ENCODE measurements around the gene OSM.

The OSM gene

DNA sequence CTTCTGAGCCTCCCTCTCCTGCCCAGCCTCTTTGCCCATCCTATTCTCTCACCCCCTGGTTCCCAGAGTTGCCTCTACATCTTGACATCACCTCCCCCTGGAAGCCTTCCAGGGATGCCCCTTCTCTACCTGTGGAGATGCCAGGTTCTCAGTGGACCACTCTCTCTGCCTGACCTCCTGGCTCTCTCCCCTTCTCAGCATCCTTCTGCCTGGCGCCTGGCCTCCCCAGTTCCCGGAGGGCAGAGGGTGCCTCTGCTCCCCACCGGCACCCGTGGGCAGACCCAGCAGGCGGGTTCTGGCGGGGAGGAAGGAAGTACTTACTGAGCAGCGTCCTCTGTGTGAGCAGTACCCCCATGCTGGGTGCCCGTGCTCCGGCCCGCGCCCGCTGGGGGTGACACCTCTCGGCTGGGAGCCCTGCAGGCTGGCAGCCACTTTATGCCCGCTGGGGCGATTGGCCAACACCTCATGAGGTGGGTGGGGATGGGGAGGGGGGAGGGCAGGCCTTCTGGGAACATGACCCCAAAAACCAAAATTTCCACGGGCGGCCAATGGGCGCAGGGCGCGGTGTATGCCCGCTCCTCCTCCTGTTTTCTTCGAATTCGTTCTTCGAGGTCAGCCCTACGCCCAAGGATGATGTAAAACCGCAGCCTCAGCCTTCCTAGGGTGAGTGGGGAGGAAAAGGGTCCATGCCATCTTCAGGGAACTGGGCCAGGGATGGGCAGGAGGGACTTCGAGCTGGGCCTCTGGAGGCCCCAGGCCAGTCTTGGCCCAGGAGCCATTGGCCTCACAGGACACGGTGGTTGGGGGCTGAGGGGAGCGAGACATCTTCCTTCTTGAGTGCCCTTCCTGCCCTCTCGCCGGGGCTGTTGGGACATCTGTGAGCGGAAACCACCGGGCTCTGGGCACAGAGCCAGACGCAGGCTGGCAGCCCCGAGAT, at the start of gene OSM:
Gene OSM, minus strand, starts transcription at position 407 of the 937 bp plus-strand sequence. Its CDS starts 52 bp downstream, at position 355.
- DNase-seq = no peak

DNA sequence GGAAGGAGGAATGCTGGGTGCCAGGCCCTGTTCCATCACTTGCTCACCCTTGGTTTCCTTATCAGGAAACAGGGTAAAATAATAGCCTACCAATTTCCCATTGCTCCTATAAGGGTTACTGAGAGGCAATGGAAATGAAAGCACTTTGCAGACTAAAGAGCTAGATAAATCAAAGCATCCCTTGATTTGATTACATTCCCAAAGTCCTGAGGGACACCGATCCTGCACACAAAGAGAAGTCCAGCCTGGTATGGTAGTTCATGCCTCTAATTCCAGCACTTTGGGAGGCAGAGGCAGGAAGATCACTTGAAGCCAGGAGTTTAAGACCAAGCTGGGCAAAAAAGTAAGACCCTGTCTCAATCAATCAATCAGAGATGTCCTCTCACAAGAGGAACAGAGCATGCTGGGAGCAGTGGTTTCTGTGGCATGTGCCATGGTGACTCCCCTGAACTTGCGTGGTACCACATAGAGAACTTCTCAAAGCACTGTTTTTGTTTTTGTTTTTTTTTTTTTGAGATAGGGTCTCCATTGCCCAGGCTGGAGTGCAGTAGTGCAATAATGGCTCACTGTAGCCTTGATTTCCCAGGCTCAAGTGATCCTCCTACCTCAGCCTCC, 49.4 kb upstream of the OSM start:
- no peak for DNase-seq

DNA sequence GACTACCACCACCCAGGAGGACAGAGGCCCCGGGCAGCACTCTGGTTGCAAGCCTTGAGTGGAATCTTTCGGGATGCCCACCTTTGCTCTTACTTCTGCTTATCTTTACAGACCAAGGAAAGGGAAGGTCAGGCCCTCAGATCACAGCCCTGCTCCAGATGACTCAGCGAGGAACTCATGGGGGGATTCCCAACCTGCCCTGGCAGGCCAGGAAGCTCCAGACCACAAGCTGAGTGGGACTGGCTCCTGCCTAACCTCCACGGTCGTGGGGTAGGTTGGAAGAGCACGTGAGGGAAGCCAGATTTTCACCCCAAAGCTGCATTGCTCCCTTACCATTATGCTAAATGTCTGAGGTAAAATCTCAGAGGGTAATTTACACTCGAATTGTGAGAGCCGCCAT, 48.3 kb upstream of the OSM start:
- no peak for DNase-seq

DNA sequence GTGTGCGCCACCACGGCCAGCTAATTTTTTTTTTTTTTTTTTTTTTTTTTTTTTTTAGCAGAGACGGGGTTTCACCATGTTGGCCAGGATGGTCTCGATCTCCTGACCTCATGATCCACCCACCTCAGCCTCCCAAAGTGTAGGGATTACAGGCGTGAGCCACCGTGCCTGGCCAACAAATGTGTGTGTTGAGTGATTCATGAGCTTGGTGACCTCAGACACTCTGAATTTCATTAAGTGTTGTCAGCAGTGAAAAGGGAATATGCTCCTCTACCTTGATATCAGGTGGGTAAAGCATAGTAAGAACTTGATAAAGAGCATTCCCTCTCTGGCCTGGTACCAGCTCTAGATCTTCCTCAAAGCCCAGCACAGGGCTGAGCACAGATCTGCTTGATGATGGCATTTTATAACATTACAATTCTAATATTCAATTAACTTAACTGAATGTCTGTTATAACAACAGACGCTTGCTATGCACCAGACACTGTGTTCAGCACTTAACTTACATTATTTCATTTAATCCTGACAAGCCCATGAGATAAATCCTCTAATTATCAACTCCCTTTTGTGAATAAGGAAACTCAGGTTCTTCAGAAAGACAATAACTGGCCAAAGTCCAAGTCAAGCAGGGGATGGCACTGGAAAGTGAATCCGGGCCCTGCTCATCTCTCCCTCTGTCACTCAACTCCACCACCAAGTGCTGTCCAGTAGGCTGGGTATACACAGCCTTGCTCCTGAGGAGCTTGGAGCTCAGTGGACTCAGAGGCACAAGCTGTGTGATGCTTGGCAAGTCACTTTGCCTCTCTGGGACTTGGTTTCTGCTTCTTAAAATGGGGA, 47.1 kb upstream of the OSM start:
- DNase-seq = no peak

DNA sequence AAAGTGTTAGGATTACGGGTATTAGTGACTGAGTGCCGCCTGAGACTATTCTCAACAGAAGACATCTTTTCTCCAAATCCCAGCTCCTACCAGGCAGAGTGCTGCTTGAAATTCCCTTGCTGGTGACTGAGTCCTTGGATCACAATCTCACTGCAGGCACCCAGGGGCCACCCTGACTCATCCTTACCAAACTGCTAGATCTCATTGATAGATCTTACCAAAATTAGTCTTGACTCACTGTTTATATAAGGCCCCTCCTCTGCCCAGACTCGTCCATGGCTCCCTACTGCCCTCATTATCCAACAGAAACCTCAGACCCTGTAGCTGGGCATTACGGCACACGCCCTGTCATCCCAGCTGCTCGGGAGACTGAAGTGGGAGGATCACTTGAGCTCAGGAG, 45.4 kb upstream of the OSM start:
- DNase-seq = no peak

DNA sequence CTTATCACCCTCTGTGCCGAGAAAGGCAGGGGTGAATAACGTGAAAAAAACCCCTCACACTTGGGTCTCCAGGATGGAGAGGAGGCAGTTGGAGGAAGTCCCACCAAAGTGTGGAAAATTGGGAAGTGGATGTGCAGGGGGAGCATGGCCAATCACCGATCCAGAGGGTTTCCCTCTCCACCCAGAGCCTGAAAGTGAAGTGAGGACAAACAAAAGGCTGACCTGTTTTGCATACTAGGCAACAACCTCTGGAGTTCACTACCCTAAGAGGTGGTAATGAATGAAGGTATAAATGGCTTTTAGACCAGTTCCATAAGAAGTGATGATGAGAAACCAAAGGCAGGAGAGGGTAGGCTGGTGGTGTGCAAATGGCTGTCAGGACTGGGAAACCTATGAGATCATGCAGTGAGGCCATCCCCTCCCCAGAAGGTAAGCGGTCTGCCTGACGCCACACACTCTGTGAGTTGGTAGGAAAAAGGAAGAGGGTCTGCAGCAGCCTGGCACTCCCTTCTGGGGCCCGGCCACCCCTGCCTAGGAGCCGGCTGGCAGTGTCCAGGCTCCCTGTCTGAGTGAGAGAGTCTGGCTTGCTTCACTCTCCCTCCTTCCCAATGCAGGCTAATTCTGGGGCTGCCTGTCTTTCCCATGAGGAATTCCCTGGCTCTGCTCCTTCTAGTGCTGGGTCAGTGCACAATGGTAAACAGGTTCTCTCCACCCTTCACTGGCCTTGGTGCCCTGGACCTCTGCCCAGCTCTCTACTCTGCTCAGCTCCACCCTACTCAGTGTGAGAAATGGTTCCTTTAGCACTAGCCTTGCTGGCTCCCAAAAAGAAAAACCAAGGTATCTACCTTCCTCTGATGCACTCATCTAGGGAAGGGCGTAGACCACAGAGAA, 44.5 kb upstream of the OSM start:
- DNase-seq = no peak

DNA sequence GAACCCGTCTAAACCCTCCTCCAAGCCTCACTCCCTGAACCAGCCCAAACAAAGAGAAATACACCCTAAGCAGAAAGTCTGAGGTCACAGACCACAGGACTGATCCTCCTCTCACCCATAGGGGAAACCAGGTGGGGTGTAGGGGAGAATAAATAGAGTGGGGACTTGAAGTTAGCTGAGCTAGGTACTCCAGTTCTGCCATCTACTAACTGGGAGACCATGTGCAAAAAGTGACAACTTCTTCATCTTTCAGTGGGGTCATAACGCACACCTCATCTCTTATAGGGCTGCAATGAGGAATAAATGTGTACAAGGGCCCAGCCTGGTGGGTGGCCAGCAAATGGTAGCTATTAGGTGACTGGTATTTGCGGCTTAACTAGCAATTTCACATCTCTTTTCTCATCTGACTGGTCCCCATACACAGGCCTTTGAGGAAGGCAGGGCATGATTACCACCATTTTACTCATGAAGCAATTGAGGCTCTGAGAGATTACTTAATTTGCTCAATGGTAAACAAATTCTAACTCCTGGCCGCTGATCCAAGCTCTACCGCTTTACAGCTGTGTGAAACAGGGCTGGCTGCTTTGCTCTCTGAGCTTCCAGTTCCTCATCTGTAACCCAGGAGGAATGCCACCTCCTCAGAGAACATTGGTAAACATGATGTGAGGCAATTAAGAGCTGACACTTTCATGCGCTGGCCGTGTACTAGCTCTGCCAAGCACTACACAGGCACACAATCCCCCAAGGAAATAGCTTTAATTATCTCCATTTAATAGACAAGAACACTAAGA, 43.5 kb upstream of the OSM start:
- no peak for DNase-seq

DNA sequence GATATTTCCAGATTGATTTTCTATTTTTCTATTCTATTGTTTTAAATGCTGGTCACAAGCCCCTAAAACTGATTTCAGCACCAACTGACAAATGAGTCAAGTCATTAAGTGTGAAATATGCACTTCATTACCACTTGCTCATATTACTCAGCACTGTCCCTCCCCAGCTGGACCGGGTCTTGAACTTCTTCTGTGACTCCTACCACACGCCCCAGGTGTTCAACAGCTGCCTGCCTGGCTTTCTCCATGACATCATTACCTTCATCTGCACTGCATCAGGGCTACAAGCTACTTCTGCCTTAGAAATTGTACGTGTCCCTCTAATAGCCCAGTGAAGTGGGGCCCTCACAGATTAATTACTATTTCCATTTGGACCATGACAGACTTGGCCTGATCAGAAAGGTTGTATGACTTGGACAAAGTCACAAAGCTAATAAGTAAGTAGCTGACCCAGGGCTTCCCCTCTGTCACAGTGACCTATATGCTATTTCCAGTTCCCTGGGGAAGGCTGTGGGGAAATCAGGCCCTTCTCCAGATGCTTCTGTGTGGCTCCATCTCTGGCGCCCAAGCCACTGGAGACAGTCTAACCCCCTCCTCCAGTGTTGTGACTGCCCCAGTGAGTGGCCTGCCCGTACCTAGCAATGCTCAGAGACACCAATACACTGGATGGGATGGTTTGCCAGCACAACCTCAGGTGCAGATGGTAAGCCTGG, 42.0 kb upstream of the OSM start:
- no peak for DNase-seq

DNA sequence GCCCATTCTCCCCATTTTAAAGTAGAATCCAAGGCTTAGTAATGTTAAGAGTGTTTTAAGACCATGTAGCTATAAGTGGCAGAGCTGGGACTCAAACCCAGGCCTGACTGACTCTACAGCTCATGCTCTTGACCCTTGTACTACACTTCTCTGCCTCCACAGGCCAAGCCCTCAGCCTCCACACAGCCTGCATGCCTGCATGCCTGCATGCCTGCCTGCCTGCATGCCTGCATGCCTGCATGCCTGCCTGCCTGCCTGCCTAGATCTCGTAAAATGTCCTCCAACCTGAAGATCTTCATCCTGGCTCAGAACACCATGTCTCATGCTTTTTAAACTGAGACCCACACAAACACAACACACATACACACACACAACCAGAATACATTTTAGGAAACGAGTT, 41.4 kb upstream of the OSM start:
- no peak for DNase-seq

DNA sequence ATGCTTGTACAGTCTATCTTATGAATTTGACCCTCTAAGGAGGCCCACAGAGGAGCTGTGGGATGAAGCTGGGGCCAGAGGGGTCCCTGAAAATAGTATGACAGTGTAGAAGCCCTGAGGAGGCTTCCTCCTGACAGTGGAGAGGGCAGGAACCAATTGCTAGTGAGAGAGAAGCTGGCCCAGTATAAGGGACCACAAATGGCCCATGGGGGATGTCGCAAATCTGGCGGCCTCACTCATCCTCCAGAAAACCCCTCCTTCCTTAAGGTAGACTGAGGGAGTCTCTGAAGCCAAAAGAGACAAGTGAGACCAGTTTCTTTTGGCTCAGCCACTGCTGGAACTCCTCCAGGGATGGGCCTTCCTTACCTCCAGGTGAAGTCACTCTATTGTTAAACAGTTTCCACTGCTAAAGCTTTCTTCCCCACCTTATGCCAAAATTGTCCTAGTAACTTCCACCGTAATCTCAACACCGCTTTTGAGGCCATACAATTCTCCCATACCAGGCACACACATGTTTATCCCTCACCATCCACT, 40.5 kb upstream of the OSM start:
- no peak for DNase-seq

DNA sequence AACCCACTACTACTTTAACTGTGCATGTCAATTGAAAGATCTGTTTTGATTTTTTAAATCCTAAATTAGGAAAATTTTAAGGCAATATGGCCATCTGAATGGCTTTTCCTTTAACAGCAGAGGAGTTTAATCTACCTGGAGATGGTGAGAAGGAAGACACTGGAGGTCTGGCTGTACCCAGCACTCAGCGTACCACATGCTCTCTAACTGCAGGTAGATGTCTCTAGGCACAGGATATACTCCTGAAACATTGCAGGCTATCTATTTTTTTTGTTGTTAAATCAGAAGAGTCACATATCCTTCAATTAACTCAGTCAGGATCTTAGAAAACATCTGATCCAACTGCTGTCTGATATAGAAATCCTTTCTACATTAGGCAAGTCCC, 40.0 kb upstream of the OSM start:
- no peak for DNase-seq

DNA sequence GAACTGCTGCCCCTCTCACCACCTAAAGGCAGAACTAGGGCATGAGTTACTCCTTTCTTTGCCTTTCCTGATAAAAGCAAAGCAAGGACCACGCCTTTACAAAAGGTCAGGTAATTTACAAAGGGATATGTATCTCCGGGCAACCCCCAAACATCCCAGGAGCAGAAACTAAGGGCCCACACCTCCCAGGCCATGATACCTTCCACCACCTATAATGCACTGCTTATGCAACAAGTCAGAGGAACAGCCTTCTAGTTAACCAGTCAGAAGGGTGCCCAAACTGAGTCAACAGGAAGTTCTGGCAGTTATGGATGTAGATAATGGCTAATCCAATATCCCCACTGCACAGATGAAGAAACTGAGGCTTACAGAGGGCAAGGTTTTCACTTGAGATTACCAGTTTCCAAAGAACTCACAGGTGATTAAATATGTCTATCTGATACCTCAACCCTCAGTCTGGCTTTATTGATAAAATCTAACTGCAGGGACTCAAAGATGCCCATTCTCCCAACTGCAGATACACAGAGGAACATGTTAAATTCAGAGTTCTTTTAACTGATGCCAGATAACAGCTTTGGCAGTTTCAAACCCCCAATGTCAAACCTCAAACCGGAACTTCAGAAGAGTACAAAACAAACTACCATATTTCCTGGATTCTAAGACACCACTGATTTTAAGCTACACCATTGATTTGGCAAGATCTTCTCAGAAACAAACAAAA, 39.4 kb upstream of the OSM start:
- DNase-seq = no peak

DNA sequence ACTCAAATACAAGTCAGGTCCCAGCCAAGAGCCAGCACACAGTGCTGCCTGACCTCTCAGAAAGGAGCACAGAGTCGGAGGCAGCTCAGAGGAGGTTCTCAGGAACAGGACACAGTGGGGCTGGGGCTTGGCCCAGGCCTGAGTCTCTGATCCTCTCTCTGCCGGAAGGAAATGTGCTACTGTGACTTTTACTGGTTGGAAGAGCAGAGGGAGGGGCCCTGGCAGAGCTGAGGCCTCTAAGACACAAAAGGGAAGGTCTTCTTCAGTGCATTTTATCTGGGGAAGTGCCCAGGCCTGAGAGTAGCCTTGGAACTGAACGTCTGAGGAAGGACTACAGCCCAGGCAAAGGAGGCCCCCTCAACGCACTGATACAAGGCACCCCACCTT, 38.9 kb upstream of the OSM start:
- DNase-seq = no peak

DNA sequence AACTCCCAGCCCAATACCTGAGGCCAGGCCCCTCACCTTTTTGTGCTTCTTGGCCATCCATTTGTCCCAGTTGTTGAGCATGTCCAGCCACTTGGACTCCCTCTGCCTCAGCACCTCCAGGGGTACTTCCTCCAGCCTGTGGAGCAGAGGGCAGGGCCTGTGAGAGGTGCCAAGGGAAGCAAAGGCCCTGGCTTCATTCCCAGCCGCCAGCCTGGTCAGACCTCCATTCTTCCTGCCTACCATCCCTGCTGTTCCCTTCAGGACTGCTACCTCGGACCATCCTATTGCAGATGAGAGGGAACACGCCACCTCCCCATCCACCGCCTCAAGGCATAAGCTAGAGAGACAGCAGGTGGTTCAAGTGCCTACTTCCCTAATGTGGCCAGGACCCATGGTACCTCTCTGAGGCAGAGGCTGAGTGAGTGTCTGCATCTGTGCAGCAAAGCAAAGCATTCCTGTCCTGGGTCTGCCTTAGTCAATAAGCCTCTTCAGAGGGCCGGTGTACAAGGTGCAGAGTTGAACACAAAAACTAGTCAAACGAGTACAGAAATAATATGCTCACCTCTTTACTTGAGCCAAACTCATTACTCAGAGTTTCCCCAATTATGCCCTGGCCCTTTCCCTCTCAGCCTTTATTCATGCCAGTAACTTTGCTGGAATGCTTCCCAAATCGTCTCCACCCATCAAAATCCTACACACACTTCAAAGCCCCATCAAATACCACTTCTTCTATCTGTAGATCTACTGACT, 38.0 kb upstream of the OSM start:
- no peak for DNase-seq

DNA sequence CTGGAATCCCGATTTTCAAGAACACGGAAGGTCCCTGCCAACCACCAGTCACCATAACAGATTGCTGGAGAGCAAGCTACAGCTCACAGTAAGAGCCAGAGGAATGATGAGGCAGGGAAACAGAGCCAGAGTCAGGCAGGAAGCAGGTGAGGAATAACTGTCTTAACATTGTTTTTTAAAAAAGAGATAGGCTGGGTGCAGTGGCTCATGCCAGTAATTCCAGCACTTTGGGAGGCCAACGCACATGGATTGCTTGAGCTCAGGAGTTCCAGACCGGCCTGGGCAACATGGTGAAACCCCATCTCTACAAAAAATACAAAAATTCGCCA, 36.1 kb upstream of the OSM start:
- no peak for DNase-seq

DNA sequence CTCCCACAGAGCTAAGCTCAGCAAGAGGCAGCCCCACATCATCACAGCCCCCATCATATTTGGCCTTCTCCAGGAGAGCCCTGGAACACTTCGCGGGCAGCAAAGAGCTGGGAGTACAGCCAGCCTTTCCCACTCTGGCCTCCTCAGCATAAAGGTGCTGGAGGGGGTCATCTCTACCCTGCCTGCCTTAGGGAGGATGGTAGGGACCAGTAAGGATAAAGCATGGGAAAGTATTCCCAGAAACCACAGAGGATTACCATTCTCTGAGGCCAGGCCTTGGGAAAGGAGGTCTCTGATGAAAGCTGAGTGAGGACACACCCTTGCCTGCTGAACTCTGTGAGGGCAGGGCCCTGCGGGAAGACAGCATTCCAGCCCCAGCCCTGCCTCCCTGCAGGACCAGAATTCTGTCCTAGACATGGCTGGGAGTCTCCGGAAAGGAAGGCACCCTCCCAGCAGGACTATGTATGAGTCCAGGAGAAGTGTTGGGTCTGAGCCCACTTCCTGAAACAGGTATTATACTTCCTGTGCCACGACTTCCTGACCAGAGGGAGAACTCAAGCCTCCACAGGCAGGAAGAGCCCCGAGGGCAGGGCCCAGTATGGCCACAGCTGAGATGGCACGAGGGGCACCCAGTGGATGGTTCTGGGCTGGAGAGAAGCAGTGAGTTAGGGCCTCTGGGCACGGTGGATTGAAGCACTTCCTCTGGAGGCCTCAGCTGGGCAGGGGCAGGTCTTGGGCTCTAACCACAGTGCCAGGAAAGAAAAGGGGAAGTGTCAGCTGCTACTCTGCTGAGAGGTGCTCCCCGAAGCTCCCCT, 35.6 kb upstream of the OSM start:
- DNase-seq = no peak

DNA sequence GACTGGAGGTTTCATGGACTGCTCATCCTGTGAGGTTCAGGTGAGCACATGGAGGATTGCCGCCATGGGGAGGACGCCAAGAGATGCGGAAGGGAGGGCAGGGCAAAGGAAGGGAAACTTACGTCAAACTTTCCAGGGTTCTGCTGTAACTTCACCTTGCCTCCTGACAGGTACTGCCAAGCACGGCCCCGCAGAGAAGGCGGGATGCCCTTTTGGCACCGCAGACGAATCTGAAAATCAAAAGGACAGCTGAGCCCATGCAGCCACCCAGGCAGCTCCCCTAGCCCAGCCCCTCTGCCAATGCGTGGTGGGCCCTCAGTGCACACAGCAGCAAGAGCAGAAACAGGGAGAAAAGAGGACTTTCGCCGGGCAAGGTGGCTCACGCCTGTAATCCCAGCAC, 32.7 kb upstream of the OSM start:
- no peak for DNase-seq

DNA sequence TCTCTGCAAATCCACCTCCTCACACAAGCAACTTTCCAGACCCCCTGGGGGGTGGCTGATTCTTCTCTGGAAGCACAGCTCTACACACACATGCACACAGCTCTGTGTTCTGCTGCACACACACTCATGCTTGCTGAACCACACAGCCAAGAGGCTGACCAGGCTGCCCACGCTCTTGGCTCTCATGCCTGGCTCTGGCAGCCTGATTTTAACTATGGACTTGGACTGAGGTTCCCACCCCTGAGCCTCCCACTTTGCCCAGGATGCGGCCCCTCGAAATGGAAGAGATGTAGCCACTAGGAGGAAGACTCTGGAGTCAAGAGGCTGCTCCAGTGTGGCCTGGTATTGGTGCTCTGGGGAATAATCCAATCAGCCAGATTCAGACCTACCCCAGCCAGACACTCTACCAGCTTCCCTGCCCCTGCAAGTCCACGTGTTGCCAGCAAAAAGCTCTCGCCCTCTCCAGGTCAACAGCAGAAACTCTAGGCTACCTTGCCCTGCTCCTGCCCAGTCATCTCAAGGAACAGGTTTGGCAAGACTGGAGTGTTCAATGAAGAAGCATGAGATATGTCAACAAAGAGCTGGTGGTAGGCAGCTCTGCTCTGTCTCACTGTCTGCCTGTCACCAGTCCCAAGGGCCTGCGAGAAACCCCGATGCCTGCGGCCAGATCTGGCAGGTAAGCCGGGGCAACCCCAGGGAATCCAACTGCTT, 31.5 kb upstream of the OSM start:
- DNase-seq = no peak
